HTERT RPE-1 (cell line): ENCODE measurements around the gene TRMU.

ENCODE experiments used
- in situ Hi-C: fragments of 300-500 bp; cut with MboI; formaldehyde crosslinking; loops from 4 replicates; pipeline ENCODE4 v1.14.3; 2020; ENCODE audit warnings: low sequenced_read_pairs

The TRMU gene, protein sequence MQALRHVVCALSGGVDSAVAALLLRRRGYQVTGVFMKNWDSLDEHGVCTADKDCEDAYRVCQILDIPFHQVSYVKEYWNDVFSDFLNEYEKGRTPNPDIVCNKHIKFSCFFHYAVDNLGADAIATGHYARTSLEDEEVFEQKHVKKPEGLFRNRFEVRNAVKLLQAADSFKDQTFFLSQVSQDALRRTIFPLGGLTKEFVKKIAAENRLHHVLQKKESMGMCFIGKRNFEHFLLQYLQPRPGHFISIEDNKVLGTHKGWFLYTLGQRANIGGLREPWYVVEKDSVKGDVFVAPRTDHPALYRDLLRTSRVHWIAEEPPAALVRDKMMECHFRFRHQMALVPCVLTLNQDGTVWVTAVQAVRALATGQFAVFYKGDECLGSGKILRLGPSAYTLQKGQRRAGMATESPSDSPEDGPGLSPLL

GRCh38 chr22:46335201-46336118 is at the start of gene TRMU:
TRMU (plus strand) TSS chr22:46335714; CDS start chr22:46335765, 51 bp downstream.
- in situ Hi-C loops, result no loop called here

DNA sequence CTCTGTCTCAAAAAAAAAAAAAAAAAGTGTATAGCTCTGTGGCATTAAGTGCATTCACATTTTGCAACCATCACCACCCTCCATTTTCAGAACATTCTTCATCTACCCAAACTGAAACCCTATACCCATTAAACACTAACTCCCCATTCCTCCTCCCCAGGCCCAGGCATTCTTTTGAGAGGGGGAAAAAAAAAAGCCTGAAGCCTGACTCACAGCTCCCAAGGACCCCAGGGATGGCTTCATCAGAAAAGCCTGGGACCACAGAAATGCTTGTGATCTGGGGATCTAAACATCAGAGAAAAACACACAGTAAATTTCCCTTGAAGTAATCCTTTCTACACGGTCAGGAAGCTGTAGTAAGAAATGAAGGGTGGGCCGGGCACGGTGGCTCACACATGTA is 49.5 kb upstream of the TRMU start:
- in situ Hi-C loops, result no loop called here

- in situ Hi-C loops, result no loop called here
These were observed 48.3 kb upstream of the TRMU start for GRCh38 chr22:46286941-46287872.

- in situ Hi-C loops, result no loop called here
These were observed 47.4 kb upstream of the TRMU start for GRCh38 chr22:46287873-46288751.

DNA sequence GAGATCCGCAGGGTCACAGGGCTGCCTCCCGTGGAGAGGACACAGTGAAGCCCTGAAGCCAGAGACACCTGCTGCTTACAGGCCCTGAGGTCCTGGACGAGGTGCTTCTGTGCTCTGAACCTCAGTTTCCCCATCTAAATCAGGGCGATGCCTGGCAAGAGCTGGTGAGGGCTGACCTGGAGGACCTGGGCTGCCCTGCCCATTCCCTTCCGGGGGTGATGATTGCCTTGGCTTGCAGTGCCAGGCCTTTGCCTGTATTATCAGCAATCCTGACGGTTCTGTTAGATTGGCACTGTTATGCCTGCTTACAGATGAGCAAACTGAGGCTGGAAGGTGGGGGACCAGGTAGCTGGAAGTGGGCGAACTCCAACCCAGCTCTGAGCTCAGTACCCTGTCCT is 46.7 kb upstream of the TRMU start:
- in situ Hi-C loops, result no loop called here

DNA sequence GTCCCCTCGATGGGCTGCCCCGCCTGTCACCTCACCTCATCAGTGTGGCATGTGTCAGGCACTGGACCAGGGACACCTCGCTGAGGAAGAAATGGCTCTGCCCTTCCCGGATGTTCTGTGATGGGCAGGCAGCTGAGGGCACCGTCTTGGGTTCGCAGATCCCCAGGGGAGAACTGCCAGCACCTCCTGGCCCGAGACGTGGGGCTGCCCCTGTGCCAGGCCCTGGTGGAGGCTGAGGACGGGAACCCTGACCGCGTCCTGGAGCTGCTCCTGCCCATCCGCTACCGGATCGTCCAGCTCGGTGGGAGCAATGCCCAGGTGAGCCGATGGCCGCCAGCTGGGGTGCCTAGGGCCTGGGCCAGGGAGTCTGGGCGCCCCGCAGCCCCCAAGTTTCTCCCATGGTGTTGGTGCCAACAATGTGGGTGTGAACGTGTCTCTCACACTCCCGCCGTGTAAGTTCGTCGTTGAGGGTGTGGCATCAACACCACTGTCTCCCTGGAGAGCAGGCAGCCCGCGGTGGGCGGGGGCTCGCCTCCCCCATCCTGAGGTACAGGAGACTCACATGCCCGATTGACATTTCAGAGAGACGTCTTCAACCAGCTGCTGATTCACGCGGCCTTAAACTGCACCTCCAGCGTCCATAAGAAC is 46.1 kb upstream of the TRMU start:
- in situ Hi-C loops, result no loop called here

- in situ Hi-C loops, result no loop called here
These were observed 45.2 kb upstream of the TRMU start for GRCh38 chr22:46290121-46290842.

DNA sequence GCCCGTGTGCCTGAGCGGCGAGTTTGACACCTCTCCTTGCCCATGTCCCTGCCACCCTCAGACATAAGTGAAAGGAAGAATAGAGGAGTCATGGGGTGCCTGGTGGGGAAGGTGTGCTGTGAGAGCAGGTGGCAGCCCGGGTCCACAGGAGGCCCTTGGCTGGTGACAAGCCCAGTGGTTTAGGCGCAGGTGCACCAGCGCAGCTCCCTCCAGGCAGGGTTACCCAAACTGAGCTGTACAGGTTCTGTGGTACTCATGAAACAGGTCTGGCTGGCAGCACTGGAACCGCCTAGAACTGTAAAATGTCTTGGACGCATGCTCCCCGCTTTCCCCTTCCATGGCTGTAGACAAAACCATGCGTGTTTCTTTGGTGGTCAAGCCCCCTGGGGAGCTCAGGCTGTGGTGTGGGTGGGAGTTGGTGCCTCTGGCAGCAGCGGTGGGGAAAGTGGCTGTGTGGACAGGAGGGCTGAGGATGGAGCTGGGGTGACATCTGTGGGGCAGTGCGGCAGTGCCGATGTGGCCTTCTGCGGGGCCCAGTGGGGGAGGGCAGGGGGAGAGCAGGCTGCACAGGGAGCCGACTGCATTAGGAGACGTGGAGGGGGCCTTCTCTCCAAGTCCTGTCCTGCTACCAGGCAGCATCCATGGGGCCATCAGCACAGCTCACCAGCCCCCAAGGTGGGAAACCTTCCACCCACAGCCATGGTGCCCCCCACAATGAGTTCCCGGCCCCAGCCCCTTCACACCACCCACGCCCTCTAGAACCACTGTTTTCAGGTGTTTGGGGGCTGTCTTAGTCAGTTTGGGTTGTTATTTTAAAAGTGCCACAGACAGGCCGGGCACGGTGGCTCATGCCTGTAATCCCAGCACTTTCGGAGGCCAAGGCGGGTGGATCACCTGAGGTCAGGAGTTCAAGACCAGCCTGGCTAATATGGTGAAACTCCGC is 44.4 kb upstream of the TRMU start:
- in situ Hi-C loops, result no loop called here

DNA sequence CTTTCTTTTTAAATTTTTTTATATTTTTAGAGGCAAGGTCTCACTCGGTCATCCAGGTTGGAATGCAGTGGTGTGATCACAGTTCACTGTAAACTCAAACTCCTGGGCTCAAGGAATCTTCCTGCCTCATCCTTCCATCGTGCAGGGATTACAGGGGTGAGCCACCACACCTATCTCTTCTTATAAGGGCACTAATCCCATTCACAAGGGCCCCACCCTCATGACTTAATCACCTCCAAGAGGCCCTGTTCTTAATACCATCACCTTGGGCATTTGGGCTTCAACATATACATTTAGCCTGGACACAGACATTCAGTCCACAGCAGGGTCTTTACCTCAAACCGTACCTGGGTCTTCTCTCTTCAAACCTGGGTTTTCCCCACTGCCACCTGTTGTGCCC is 43.3 kb upstream of the TRMU start:
- in situ Hi-C loops, result no loop called here

- in situ Hi-C loops, result no loop called here
These were observed 42.8 kb upstream of the TRMU start for GRCh38 chr22:46292732-46293131.

DNA sequence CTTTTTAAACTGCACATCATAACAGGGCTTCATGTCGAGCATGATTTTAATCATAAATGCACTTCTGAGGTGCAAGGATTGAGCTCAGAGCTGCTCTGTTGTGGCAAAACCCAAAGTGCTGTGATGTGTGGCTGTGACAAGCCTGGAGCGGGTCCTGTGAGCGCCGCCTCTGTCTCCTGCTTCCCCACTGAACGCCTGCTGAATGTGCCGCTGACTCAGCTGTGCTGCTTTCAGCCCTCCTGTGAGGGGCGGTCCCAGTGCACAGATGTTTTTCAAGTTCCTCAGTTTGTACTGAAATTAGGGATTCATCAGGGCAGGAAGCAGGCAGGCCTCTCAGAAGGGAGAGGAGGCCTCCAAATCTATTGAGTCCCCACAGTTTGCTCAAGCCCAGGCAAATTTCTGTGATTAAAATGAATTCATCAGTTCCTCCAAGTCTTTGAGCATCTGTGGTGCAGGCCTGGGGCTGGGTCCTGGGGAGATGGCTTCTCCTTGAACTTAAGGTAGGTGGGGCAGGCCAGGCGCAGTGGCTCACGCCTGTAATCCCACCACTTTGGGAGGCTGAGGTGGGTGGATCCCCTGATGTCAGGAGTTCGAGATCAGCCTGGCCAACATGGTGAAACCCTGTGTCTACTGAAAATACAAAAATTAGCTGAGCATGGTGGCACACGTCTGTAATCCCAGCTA is 41.8 kb upstream of the TRMU start:
- in situ Hi-C loops, result no loop called here

- in situ Hi-C loops, result no loop called here
These were observed 40.7 kb upstream of the TRMU start for GRCh38 chr22:46294784-46295183.

DNA sequence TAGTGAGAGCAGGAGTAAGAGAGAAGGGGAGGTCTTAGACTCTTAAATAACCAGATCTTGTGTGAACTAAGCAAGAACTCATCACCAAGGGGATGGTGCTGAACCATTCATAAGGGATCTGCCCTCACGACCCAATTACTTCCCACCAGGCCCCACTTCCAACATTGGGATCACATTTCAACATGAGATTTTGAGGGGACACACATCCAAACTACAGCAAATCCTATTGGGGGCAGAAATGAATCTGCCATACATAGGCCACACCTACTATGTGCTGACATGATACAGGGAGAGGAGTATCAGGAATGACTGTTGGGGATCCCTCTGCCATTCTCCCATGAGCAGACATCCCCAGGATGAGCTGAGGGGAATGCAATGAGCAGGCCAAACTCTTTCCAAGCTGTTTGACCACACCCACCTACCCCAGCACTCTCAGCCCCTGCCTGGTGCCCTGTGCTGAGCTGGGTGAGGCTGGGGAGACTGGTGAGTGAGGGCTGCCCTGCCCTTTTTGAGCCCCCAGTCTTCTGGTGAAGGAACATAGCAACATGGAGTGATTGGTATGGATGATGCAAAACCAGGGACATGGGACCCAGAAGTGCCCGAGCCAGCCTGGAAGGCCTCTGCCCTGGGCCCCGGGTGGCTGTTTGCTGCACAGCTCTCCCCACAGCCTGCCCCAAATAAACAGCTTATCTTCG is 40.1 kb upstream of the TRMU start:
- in situ Hi-C loops, result no loop called here

DNA sequence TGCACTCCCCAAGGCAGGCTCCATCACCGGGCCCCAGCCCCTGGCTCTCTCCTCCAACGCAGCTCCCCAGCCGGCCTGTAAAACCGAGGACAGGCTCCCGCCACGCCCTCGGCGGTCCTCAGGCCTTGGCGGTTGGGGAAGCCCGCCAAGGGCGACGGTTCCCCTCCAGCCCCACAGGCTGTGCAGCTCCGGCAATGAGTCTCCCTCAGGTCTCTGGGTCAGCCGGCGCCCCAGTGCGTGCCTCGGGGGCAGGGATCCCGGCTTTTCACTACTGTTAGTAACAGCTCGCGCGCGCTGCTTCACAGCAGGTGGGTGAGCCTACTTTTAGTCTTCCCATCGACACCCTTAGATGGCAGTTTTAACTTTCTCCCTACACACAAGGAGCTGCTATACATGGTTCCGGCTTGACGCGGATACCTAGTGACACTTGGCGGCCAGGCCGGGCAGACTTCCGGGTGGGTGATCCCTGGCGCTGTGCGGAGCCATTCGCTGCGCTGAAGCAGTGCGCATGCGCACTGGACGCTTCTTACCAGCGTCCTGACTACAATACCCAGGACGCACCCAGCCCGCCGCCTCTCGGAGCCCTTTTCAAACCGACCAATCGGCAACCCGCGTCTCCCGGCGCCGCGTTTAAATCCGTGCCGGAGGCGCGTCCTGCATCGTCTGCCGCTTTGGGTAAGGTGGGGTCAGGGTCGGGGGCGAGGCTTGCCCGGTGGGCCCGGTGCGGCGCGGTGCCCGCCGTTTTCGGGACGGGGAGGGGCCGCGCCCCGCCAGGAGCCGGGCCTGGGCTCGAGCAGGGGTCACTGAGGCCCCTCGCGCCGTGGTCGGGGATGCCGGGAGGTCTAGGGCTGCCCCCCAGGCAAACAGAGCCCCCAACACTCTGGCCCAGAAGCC is 39.0 kb upstream of the TRMU start, which contains the start of gene GTSE1:
GTSE1 (plus strand) TSS at position 614 of the 894 bp plus-strand sequence. CDS start 531 bp downstream, outside the sequence.
- in situ Hi-C loops, result no loop called here

DNA sequence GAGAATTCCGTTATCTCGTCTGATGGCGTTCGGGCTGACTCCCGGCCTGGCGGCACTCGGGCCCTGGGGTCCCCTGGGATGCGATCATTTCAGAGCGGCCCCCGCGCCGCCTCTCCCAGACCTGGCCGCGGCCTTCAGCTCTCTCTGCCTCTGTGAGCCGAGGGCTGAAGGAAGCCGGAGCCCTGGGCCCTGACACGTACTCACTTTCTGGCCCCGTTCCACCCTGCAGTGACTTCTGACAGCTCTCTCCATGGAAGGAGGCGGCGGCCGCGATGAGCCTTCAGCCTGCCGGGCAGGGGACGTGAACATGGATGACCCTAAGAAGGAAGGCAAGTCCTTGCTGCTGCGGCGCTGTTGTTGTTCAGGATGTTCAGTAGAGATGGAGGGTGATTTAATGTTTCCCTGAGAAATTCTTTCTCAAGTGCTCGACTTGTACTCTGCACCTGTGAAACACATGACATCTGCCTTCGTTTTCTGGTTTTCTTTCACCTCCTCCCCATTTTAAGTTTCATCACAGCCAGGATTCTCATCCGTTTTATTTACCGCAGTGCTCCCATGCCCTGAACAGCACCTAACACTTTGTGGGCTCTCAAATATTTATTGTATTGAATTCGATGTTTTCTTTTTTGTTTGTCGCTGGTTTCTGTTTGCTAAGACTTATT is 38.2 kb upstream of the TRMU start:
- in situ Hi-C loops, result no loop called here
